Measurements from ENCODE around the gene HIBCH. TPM values are rescaled to one million over a fixed set of nuclear protein-coding genes. Genes with fewer than 3 reads are reported as not detected.
"Not testable (repeated sequence)": the region's sequence is repeated elsewhere in the genome, so short reads cannot be mapped to it uniquely, and the experiment has no call there.

The HIBCH gene
- total and polyA plus RNA-seq, 7 experiments from 2014 or later = 11.3 to 25.1 (median 23.9) TPM

- H3K27me3 ChIP-seq (ENCODE audit: control insufficient read depth in 2 of 2, insufficient read depth in 2 of 2, low read length in 2 of 2) = no peaks in the 10 kb centered on the region
- Mint-ChIP-seq H3K4me1 (peaks cover 0 to 23% (median 15%) of the 10 kb centered on the region in 7 donors), H3K4me3 (no peak overlapping the region), H3K27me3 (no peaks in the 10 kb centered on the region), H3K27ac (no peak overlapping the region), H3K36me3 (peaks cover 20 to 77% (median 53%) of the 10 kb centered on the region in 5 donors), H3K9me3 (peaks cover 0 to 13% (median 4%) of the 10 kb centered on the region in 11 donors)
- no peaks in the 10 kb centered on the region for H3K4me1 ChIP-seq (ENCODE audit: control insufficient read depth in 2 of 2, insufficient read depth in 2 of 2, low read length in 2 of 2)
- intact Hi-C loops (cut with micrococcal nuclease) = no loop called here
- POLR2A ChIA-PET = no interaction called here
- H3K27ac ChIP-seq (ENCODE audit: low read depth, low read length) = no peak overlapping the region
- CTCF ChIA-PET = no interaction called here
- no peak for ATAC-seq
- H3K4me3 ChIP-seq (ENCODE audit: low read length) = no peak overlapping the region
- no peak for DNase-seq
- H3K9me3 ChIP-seq (ENCODE audit: control insufficient read depth in 2 of 3, low read length in 3 of 3) = no peaks in the 10 kb centered on the region
- peaks cover 0 to 7% (median 0%) of the 10 kb centered on the region in 3 experiments for H3K36me3 ChIP-seq (ENCODE audit: control insufficient read depth in 2 of 3, insufficient read depth in 3 of 3, low read length in 3 of 3)
These were observed 16.0 kb downstream of the HIBCH start for GRCh38 chr2:190303647-190304046.

- Mint-ChIP-seq H3K27ac (no peak overlapping the region), H3K4me1 (peaks cover 0 to 17% (median 7%) of the 10 kb centered on the region in 7 donors), H3K9me3 (peaks cover 0 to 13% (median 4%) of the 10 kb centered on the region in 11 donors), H3K27me3 (no peaks in the 10 kb centered on the region), H3K36me3 (peaks cover 24 to 72% (median 62%) of the 10 kb centered on the region in 5 donors), H3K4me3 (no peak overlapping the region)
- ChIA-PET POLR2A (no interaction called here), CTCF (no interaction called here)
- Histone ChIP-seq H3K4me1 (ENCODE audit: control insufficient read depth in 2 of 2, insufficient read depth in 2 of 2, low read length in 2 of 2) (no peaks in the 10 kb centered on the region), H3K27ac (ENCODE audit: low read depth, low read length) (no peak overlapping the region), H3K9me3 (ENCODE audit: control insufficient read depth in 2 of 3, low read length in 3 of 3) (no peaks in the 10 kb centered on the region), H3K4me3 (ENCODE audit: low read length) (no peak overlapping the region), H3K27me3 (ENCODE audit: control insufficient read depth in 2 of 2, insufficient read depth in 2 of 2, low read length in 2 of 2) (no peaks in the 10 kb centered on the region), H3K36me3 (ENCODE audit: control insufficient read depth in 2 of 3, insufficient read depth in 3 of 3, low read length in 3 of 3) (peaks cover 0 to 7% (median 0%) of the 10 kb centered on the region in 3 experiments)
- no peak for DNase-seq
- intact Hi-C loops (cut with micrococcal nuclease) = no loop called here
- ATAC-seq = no peak
These were observed 17.6 kb downstream of the HIBCH start for GRCh38 chr2:190302052-190302451.

- Mint-ChIP-seq H3K36me3 (peaks cover 24 to 71% (median 65%) of the 10 kb centered on the region in 5 donors), H3K27ac (peak overlapping the region in 1 of 9 donors; percentile 25)
- POLR2A ChIA-PET = no interaction called here
These were observed 18.6 kb downstream of the HIBCH start for GRCh38 chr2:190301032-190301431.

GRCh38 chr2:190297880-190298279, 21.7 kb downstream of the HIBCH start:
- H3K27me3 ChIP-seq (ENCODE audit: control insufficient read depth in 2 of 2, insufficient read depth in 2 of 2, low read length in 2 of 2); H3K27me3 Mint-ChIP-seq; H3K27ac ChIP-seq (ENCODE audit: low read depth, low read length); DNase-seq; POLR2A ChIA-PET; intact Hi-C loops (cut with micrococcal nuclease); H3K4me1 ChIP-seq (ENCODE audit: control insufficient read depth in 2 of 2, insufficient read depth in 2 of 2, low read length in 2 of 2); ATAC-seq; H3K4me3 Mint-ChIP-seq; H3K36me3 ChIP-seq (ENCODE audit: control insufficient read depth in 2 of 3, insufficient read depth in 3 of 3, low read length in 3 of 3); H3K9me3 ChIP-seq (ENCODE audit: control insufficient read depth in 2 of 3, low read length in 3 of 3); H3K4me1 Mint-ChIP-seq; H3K27ac Mint-ChIP-seq; H3K4me3 ChIP-seq (ENCODE audit: low read length); CTCF ChIA-PET: not testable (repeated sequence)
- peaks cover 22 to 73% (median 67%) of the 10 kb centered on the region in 5 donors for H3K36me3 Mint-ChIP-seq
- peaks cover 0 to 13% (median 4%) of the 10 kb centered on the region in 11 donors for H3K9me3 Mint-ChIP-seq

More at GRCh38 chr2:190301032-190301431, 18.6 kb downstream of the HIBCH start:
- H3K27ac ChIP-seq (ENCODE audit: low read depth, low read length) = no peak overlapping the region
- H3K27me3 ChIP-seq (ENCODE audit: control insufficient read depth in 2 of 2, insufficient read depth in 2 of 2, low read length in 2 of 2) = no peaks in the 10 kb centered on the region
- intact Hi-C loops (cut with micrococcal nuclease) = no loop called here
- H3K9me3 Mint-ChIP-seq = peaks cover 0 to 13% (median 4%) of the 10 kb centered on the region in 11 donors
- H3K4me3 ChIP-seq (ENCODE audit: low read length) = no peak overlapping the region
- no peak for DNase-seq
- CTCF ChIA-PET = no interaction called here
- no peaks in the 10 kb centered on the region for H3K4me1 ChIP-seq (ENCODE audit: control insufficient read depth in 2 of 2, insufficient read depth in 2 of 2, low read length in 2 of 2)
- peaks cover 0 to 17% (median 7%) of the 10 kb centered on the region in 7 donors for H3K4me1 Mint-ChIP-seq
- H3K36me3 ChIP-seq (ENCODE audit: control insufficient read depth in 2 of 3, insufficient read depth in 3 of 3, low read length in 3 of 3) = peaks cover 0 to 7% (median 0%) of the 10 kb centered on the region in 3 experiments
- H3K9me3 ChIP-seq (ENCODE audit: control insufficient read depth in 2 of 3, low read length in 3 of 3) = no peaks in the 10 kb centered on the region
- no peak for ATAC-seq
- H3K4me3 Mint-ChIP-seq = no peak overlapping the region
- no peaks in the 10 kb centered on the region for H3K27me3 Mint-ChIP-seq

GRCh38 chr2:190283783-190284182, 35.8 kb downstream of the HIBCH start:
- DNase-seq (no peak), ATAC-seq (no peak)
- H3K27me3 ChIP-seq (ENCODE audit: control insufficient read depth in 2 of 2, insufficient read depth in 2 of 2, low read length in 2 of 2) = no peaks in the 10 kb centered on the region
- Mint-ChIP-seq H3K9me3 (peaks cover 0 to under 1% (median 0%) of the 10 kb centered on the region in 11 donors), H3K36me3 (peaks cover 17 to 86% (median 55%) of the 10 kb centered on the region in 5 donors), H3K27me3 (no peaks in the 10 kb centered on the region), H3K4me3 (no peak overlapping the region), H3K27ac (no peak overlapping the region), H3K4me1 (peaks cover 0 to 1% (median 0%) of the 10 kb centered on the region in 7 donors)
- ChIA-PET CTCF (no interaction called here), POLR2A (no interaction called here)
- no peak overlapping the region for H3K4me3 ChIP-seq (ENCODE audit: low read length)
- H3K9me3 ChIP-seq (ENCODE audit: control insufficient read depth in 2 of 3, low read length in 3 of 3) = no peaks in the 10 kb centered on the region
- no peaks in the 10 kb centered on the region for H3K4me1 ChIP-seq (ENCODE audit: control insufficient read depth in 2 of 2, insufficient read depth in 2 of 2, low read length in 2 of 2)
- H3K27ac ChIP-seq (ENCODE audit: low read depth, low read length) = no peak overlapping the region
- intact Hi-C loops (cut with micrococcal nuclease) = no loop called here
- H3K36me3 ChIP-seq (ENCODE audit: control insufficient read depth in 2 of 3, insufficient read depth in 3 of 3, low read length in 3 of 3) = peaks cover 0 to 27% (median 0%) of the 10 kb centered on the region in 3 experiments

- H3K36me3 Mint-ChIP-seq = peaks cover 14 to 74% (median 52%) of the 10 kb centered on the region in 5 donors
These were observed 38.9 kb downstream of the HIBCH start for GRCh38 chr2:190280565-190281350.

More at GRCh38 chr2:190280565-190281350, 38.9 kb downstream of the HIBCH start:
- DNase-seq (no peak), ATAC-seq (no peak)
- intact Hi-C loops (cut with micrococcal nuclease) = no loop called here
- no peak overlapping the region for H3K27ac Mint-ChIP-seq
- H3K4me3 Mint-ChIP-seq = no peak overlapping the region
- POLR2A ChIA-PET = no interaction called here
- Histone ChIP-seq H3K27me3 (ENCODE audit: control insufficient read depth in 2 of 2, insufficient read depth in 2 of 2, low read length in 2 of 2) (no peaks in the 10 kb centered on the region), H3K9me3 (ENCODE audit: control insufficient read depth in 2 of 3, low read length in 3 of 3) (no peaks in the 10 kb centered on the region), H3K36me3 (ENCODE audit: control insufficient read depth in 2 of 3, insufficient read depth in 3 of 3, low read length in 3 of 3) (peaks cover 0 to 14% (median 0%) of the 10 kb centered on the region in 3 experiments), H3K27ac (ENCODE audit: low read depth, low read length) (no peak overlapping the region), H3K4me3 (ENCODE audit: low read length) (no peak overlapping the region), H3K4me1 (ENCODE audit: control insufficient read depth in 2 of 2, insufficient read depth in 2 of 2, low read length in 2 of 2) (no peaks in the 10 kb centered on the region)
- no peaks in the 10 kb centered on the region for H3K27me3 Mint-ChIP-seq
- peaks cover 0 to 1% (median 0%) of the 10 kb centered on the region in 11 donors for H3K9me3 Mint-ChIP-seq
- H3K4me1 Mint-ChIP-seq = peaks cover 0 to 6% (median 0%) of the 10 kb centered on the region in 7 donors
- CTCF ChIA-PET = interaction anchor here (0.5 kb wide), 1 partner anchor 46 kb away, joined by 3 read pairs; no protein-coding TSS in a partner anchor

Data from naive thymus-derived CD4-positive, alpha-beta T cell (primary cell).